Liver (tissue), 9 donors: ENCODE results near the gene GALNTL6. TPM values are rescaled to one million over a fixed set of nuclear protein-coding genes. Genes with fewer than 3 reads are reported as not detected.

Experiments
- DNase-seq: peaks from one replicate; pipeline ENCODE4 v3.0.0-alpha.2; 2017; ENCODE audit warnings: low spot score
- H3K27ac ChIP-seq, 2 donors: one replicate each; pipeline ENCODE4 v1.7.0; 2013; ENCODE audit warnings: inconsistent platforms in 2 of 2, low read length in 2 of 2, control low read depth in 1 of 2, low read depth in 1 of 2, mild to moderate bottlenecking in 1 of 2
- H3K27me3 ChIP-seq, 4 donors: one replicate each; pipeline versions ENCODE4 v1.6.1 to v1.7.0; 2013; ENCODE audit warnings: low read length in 3 of 4, inconsistent platforms in 1 of 4, mild to moderate bottlenecking in 1 of 4, moderate library complexity in 1 of 4; ENCODE audit not compliant: control insufficient read depth in 4 of 4, insufficient read depth in 4 of 4
- H3K36me3 ChIP-seq, 4 donors: one replicate each; pipeline versions ENCODE4 v1.6.1 to v1.7.0; 2013; ENCODE audit warnings: low read length in 3 of 4, mild to moderate bottlenecking in 3 of 4, low read depth in 1 of 4, moderate library complexity in 1 of 4; ENCODE audit not compliant: control insufficient read depth in 4 of 4, insufficient read depth in 3 of 4
- H3K4me1 ChIP-seq, 4 donors: one replicate each; pipeline versions ENCODE4 v1.6.1 to v1.7.0; 2013; ENCODE audit warnings: low read length in 3 of 4, mild to moderate bottlenecking in 3 of 4, moderate library complexity in 1 of 4; ENCODE audit not compliant: control insufficient read depth in 4 of 4, insufficient read depth in 4 of 4
- H3K4me3 ChIP-seq, 3 donors: one replicate each; pipeline versions ENCODE4 v1.6.1 to v1.7.0; 2013; ENCODE audit warnings: low read length in 3 of 3, control low read depth in 1 of 3, low read depth in 1 of 3, mild to moderate bottlenecking in 1 of 3
- H3K9ac ChIP-seq, 2 donors: one replicate each; pipeline ENCODE4 v1.7.0; 2013; ENCODE audit warnings: low read length in 2 of 2, mild to moderate bottlenecking in 2 of 2, moderate library complexity in 2 of 2, control low read depth in 1 of 2, low read depth in 1 of 2
- H3K9me3 ChIP-seq, 4 donors: one replicate each; pipeline versions ENCODE4 v1.6.1 to v1.7.0; 2013; ENCODE audit warnings: low read length in 3 of 4; ENCODE audit not compliant: control insufficient read depth in 4 of 4
- EGR1 ChIP-seq, 2 donors: IDR thresholded peaks; 2 replicates each; pipeline ENCODE4 v1.6.1; 2016 to 2018; ENCODE audit warnings: antibody characterized with exemption in 2 of 2, low read depth in 2 of 2
- FOXA1 ChIP-seq: IDR thresholded peaks from 2 replicates; pipeline ENCODE4 v1.6.1; 2016; ENCODE audit warnings: antibody characterized with exemption
- FOXA2 ChIP-seq: IDR thresholded peaks from 2 replicates; pipeline ENCODE4 v1.6.1; 2016; ENCODE audit warnings: antibody characterized with exemption
- GABPA ChIP-seq, 2 donors: IDR thresholded peaks in 1 of 2; conservative IDR thresholded peaks in 1 of 2; 2 replicates each; pipeline ENCODE4 v1.6.1; 2016; ENCODE audit warnings: antibody characterized with exemption in 2 of 2, mild to moderate bottlenecking in 1 of 2, moderate library complexity in 1 of 2
- HNF4A ChIP-seq, 2 donors: conservative IDR thresholded peaks; 2 replicates each; pipeline ENCODE4 v1.6.1; 2016; ENCODE audit warnings: antibody characterized with exemption in 2 of 2, mild to moderate bottlenecking in 2 of 2
- HNF4G ChIP-seq: IDR thresholded peaks from 2 replicates; pipeline ENCODE4 v1.6.1; 2016; ENCODE audit warnings: antibody characterized with exemption
- JUND ChIP-seq, 2 donors: IDR thresholded peaks; 2 replicates each; pipeline ENCODE4 v1.6.1; 2016; ENCODE audit warnings: antibody characterized with exemption in 2 of 2
- MAX ChIP-seq: IDR thresholded peaks from 2 replicates; pipeline ENCODE4 v1.6.1; 2016; ENCODE audit warnings: antibody characterized with exemption
- NR2F2 ChIP-seq: IDR thresholded peaks from 2 replicates; pipeline ENCODE4 v1.6.1; 2016; ENCODE audit warnings: antibody characterized with exemption
- RAD21 ChIP-seq, 2 donors: IDR thresholded peaks; 2 replicates each; pipeline ENCODE4 v1.6.1; 2016; ENCODE audit warnings: antibody characterized with exemption in 2 of 2, mild to moderate bottlenecking in 2 of 2
- REST ChIP-seq: IDR thresholded peaks from 2 replicates; pipeline ENCODE4 v1.6.1; 2016; ENCODE audit warnings: antibody characterized with exemption, mild to moderate bottlenecking
- RXRA ChIP-seq, 2 donors: IDR thresholded peaks; 2 replicates each; pipeline ENCODE4 v1.6.1; 2017 to 2018; ENCODE audit warnings: antibody characterized with exemption in 2 of 2, mild to moderate bottlenecking in 1 of 2
- SP1 ChIP-seq: IDR thresholded peaks from 2 replicates; pipeline ENCODE4 v1.6.1; 2018; ENCODE audit warnings: antibody characterized with exemption, mild to moderate bottlenecking
- TAF1 ChIP-seq: conservative IDR thresholded peaks from 2 replicates; pipeline ENCODE4 v1.6.1; 2016; ENCODE audit warnings: antibody characterized with exemption, mild to moderate bottlenecking
- YY1 ChIP-seq: IDR thresholded peaks from 2 replicates; pipeline ENCODE4 v1.6.1; 2016; ENCODE audit warnings: antibody characterized with exemption, mild to moderate bottlenecking
- ZBTB33 ChIP-seq: IDR thresholded peaks from 2 replicates; pipeline ENCODE4 v1.6.1; 2016; ENCODE audit warnings: antibody characterized with exemption
- WGBS: extraction: QIAGEN DNeasy Blood & Tissue Kit; methylation state at CpG from one replicate; pipeline ENCODE4 v1.1.7; 2013; 5-methylcytosine and 5-hydroxymethylcytosine counted together
- polyA plus RNA-seq, 2 donors: library from polyadenylated mRNA; stranded (reverse) in 1 of 2; unstranded in 1 of 2; fragments of 200-250 nt in 1 of 2; fragments of >200 nt in 1 of 2; fragmentation: Nextera tagmentation in 1 of 2; extraction: Ambion mirVana in 1 of 2; gene quantifications; one replicate each; pipeline versions ENCODE4 v1.2.1 to v1.2.3, GENCODE V29; 2013 to 2015
- total RNA-seq, 2 donors: library from RNA; depleted of rRNA; stranded (reverse); fragments of >200 nt; gene quantifications; one replicate each; pipeline ENCODE4 v1.2.3, GENCODE V29; 2014
- TF ChIP-seq, protein P1 (sequence below): fragments of 150-350 bp; IDR thresholded peaks from 2 replicates; pipeline ENCODE4 v1.5.1; 2017; ENCODE audit warnings: improper control_type of control experiment, low read depth, low read length; ENCODE audit not compliant: missing input control
- TF ChIP-seq, protein P2 (sequence below): IDR thresholded peaks from 2 replicates; pipeline ENCODE4 v1.6.1; 2016; ENCODE audit warnings: antibody characterized with exemption
- donor health status: healthy.
- donor health status: healthy.
- donor health status: healthy.
- donor health status: healthy.
- donor health status: healthy.

GALNTL6 gene
- total and polyA plus RNA-seq, 4 donors: 0.06 to 0.08 TPM; not detected in 2

- Histone ChIP-seq H3K4me3 (no peak overlapping the region), H3K9me3 (no peaks in the 10 kb centered on the region), H3K27me3 (no peaks in the 10 kb centered on the region), H3K27ac (no peak overlapping the region), H3K4me1 (no peaks in the 10 kb centered on the region), H3K9ac (no peak overlapping the region), H3K36me3 (no peaks in the 10 kb centered on the region)
- no peak for TF ChIP-seq RAD21 (IDR thresholded peaks at IDR 0.05)
- TF ChIP-seq, protein P1, sequence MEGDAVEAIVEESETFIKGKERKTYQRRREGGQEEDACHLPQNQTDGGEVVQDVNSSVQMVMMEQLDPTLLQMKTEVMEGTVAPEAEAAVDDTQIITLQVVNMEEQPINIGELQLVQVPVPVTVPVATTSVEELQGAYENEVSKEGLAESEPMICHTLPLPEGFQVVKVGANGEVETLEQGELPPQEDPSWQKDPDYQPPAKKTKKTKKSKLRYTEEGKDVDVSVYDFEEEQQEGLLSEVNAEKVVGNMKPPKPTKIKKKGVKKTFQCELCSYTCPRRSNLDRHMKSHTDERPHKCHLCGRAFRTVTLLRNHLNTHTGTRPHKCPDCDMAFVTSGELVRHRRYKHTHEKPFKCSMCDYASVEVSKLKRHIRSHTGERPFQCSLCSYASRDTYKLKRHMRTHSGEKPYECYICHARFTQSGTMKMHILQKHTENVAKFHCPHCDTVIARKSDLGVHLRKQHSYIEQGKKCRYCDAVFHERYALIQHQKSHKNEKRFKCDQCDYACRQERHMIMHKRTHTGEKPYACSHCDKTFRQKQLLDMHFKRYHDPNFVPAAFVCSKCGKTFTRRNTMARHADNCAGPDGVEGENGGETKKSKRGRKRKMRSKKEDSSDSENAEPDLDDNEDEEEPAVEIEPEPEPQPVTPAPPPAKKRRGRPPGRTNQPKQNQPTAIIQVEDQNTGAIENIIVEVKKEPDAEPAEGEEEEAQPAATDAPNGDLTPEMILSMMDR: no peak
- no peak for TF ChIP-seq EGR1 (IDR thresholded peaks at IDR 0.05; ENCODE audit: low read depth in 2 of 2)
- TF ChIP-seq HNF4G: no peak
- no peak for TF ChIP-seq TAF1
- no peak for TF ChIP-seq GABPA (IDR thresholded peaks at IDR 0.05 in 1 of 2, conservative IDR thresholded peaks at IDR 0.05 in 1 of 2)
- TF ChIP-seq, protein P2, sequence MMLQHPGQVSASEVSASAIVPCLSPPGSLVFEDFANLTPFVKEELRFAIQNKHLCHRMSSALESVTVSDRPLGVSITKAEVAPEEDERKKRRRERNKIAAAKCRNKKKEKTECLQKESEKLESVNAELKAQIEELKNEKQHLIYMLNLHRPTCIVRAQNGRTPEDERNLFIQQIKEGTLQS: no peak
- TF ChIP-seq HNF4A (conservative IDR thresholded peaks at IDR 0.05): no peak
- no peak for TF ChIP-seq FOXA2
- TF ChIP-seq REST: no peak
- no peak for TF ChIP-seq FOXA1
- no peak for TF ChIP-seq NR2F2
- no peak for TF ChIP-seq ZBTB33
- no peak for DNase-seq
Measured at GRCh38 chr4:172109466-172109865, 296.3 kb downstream of the GALNTL6 start.

- no peak overlapping the region for H3K9ac ChIP-seq
- 85% methylated on average over 1 of the region's 1 CpG for WGBS
- no peak overlapping the region for H3K4me3 ChIP-seq
- no peaks in the 10 kb centered on the region for H3K36me3 ChIP-seq
- H3K27me3 ChIP-seq: no peaks in the 10 kb centered on the region
- DNase-seq: no peak
- no peaks in the 10 kb centered on the region for H3K9me3 ChIP-seq
- no peaks in the 10 kb centered on the region for H3K4me1 ChIP-seq
- H3K27ac ChIP-seq: no peak overlapping the region
- TF ChIP-seq JUND (IDR thresholded peaks at IDR 0.05) (no peak), HNF4A (conservative IDR thresholded peaks at IDR 0.05) (no peak), TAF1 (no peak), YY1 (no peak), SP1 (no peak), MAX (no peak), HNF4G (no peak), RAD21 (IDR thresholded peaks at IDR 0.05) (no peak), RXRA (IDR thresholded peaks at IDR 0.05) (no peak), FOXA1 (no peak), EGR1 (IDR thresholded peaks at IDR 0.05; ENCODE audit: low read depth in 2 of 2) (no peak)
- TF ChIP-seq, protein P2: no peak
- TF ChIP-seq, protein P1: no peak
Measured at GRCh38 chr4:172124656-172125308, 311.6 kb downstream of the GALNTL6 start.
